Liver (tissue), 3 donors: ENCODE data around the gene TAF8.
A peak's percentile ranks its signal among the peaks of the same experiment; 100 is the strongest.

Experiments
- GABPA ChIP-seq, 2 donors: IDR thresholded peaks in 1 of 2; conservative IDR thresholded peaks in 1 of 2; 2 replicates each; pipeline ENCODE4 v1.6.1; 2016; ENCODE audit warnings: antibody characterized with exemption in 2 of 2, mild to moderate bottlenecking in 1 of 2, moderate library complexity in 1 of 2
- RAD21 ChIP-seq, 2 donors: IDR thresholded peaks; 2 replicates each; pipeline ENCODE4 v1.6.1; 2016; ENCODE audit warnings: antibody characterized with exemption in 2 of 2, mild to moderate bottlenecking in 2 of 2
- RXRA ChIP-seq, 2 donors: IDR thresholded peaks; 2 replicates each; pipeline ENCODE4 v1.6.1; 2017 to 2018; ENCODE audit warnings: antibody characterized with exemption in 2 of 2, mild to moderate bottlenecking in 1 of 2
- TAF1 ChIP-seq: conservative IDR thresholded peaks from 2 replicates; pipeline ENCODE4 v1.6.1; 2016; ENCODE audit warnings: antibody characterized with exemption, mild to moderate bottlenecking
- YY1 ChIP-seq: IDR thresholded peaks from 2 replicates; pipeline ENCODE4 v1.6.1; 2016; ENCODE audit warnings: antibody characterized with exemption, mild to moderate bottlenecking
- TF ChIP-seq, protein P1 (sequence below): fragments of 150-350 bp; IDR thresholded peaks from 2 replicates; pipeline ENCODE4 v1.5.1; 2017; ENCODE audit warnings: improper control_type of control experiment, low read depth, low read length; ENCODE audit not compliant: missing input control
- donor health status: healthy.
- donor health status: healthy.

DNA sequence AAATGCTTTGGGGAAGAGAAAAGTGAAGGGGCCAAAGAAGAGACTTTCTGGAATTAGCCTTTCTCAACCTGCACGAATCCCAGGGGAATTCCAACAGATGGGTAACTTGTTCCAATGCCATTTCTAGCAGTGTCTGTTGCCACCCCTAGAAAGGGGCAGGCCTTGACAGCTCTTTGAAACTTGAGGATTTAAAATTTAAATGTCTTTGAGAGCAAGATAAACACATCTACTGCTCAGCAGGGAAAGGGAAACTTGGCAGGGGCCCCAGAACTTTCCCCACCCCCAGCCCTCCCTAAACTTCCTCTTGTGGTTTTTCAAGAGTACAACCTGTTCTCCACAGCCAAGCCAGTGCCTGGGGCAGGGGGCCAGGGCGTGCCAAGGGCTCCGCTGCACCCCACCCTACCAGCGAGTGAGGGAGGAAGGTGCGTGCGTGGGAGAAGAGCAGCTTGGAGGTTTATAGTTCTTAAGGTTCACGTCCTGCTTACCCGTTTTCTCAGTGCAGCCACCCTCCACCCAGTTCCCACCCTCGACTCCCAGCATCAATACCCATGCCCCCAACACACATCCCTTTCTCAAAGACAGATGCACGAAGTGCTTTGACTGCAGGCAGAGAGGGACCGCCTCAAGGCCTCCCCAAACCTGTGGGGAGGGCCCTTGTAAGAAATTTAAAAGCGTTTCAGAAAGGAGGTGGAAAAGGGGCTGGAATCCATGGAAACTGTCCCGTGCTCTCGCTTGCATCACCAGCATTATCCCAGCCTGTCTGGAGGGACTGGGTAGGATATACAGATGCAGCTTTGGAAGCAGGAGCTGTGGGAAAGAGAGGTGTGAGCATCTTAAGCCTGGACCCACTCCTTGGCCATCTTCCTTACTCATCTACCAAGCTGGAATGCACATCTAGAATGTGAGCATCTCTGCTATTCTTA, 4.5 kb upstream of the TAF8 start:
- TF ChIP-seq, protein P1, sequence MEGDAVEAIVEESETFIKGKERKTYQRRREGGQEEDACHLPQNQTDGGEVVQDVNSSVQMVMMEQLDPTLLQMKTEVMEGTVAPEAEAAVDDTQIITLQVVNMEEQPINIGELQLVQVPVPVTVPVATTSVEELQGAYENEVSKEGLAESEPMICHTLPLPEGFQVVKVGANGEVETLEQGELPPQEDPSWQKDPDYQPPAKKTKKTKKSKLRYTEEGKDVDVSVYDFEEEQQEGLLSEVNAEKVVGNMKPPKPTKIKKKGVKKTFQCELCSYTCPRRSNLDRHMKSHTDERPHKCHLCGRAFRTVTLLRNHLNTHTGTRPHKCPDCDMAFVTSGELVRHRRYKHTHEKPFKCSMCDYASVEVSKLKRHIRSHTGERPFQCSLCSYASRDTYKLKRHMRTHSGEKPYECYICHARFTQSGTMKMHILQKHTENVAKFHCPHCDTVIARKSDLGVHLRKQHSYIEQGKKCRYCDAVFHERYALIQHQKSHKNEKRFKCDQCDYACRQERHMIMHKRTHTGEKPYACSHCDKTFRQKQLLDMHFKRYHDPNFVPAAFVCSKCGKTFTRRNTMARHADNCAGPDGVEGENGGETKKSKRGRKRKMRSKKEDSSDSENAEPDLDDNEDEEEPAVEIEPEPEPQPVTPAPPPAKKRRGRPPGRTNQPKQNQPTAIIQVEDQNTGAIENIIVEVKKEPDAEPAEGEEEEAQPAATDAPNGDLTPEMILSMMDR, result no peak
- TF ChIP-seq RAD21 (IDR thresholded peaks at IDR 0.05), result peak; percentile 12 to 35
- TF ChIP-seq YY1, result no peak
- no peak for TF ChIP-seq TAF1
- TF ChIP-seq RXRA (IDR thresholded peaks at IDR 0.05), result peak in 1 of 2 donors; percentile 14
- peak in 1 of 2 donors; percentile 20 for TF ChIP-seq GABPA (IDR thresholded peaks at IDR 0.05 in 1 of 2, conservative IDR thresholded peaks at IDR 0.05 in 1 of 2)
